Activated gamma-delta T cell (primary cell): ENCODE results near the gene JADE2.

Experiments used
- DNase-seq: peaks from one replicate; lab custom pipeline; 2025; lab: John Stamatoyannopoulos, UW

JADE2 gene

DNA sequence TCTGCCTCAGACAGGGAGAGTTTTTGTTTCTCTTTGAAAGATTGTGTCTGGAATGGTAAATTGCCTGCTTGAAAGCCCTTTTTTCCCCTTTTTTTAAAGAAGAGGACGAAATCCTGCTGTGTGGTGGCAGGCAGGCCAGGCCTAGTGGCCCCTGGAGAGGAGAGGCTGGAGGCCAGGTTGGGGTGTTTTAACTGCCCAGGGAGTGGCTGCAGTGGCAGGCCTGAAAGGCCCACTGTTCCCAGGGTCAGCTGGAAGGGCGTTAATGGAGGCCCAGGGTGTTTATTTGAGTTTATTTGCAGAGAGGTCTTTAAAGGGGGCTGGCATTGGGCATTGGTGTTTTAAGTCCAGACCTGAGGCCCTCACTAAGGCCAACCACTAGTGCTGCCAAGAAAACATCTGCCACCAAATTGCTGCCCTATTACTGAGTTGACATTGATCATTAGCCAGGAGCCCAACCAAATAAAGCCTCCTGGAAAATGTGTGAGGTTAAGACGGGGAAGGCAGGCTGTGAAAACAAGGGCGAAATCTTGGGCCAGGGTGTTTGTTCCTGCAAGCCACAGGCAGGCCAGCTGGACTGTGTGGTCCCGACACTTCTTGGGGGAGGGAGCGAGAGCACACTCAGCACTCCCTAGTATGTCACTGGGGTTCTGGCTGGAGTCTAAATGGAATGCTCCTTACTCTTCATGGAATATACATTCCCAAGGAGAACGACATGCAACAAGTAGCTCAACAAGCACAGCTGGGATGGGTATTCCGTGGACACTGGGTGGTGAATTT, 5.0 kb downstream of the JADE2 start:
- no peak for DNase-seq

DNA sequence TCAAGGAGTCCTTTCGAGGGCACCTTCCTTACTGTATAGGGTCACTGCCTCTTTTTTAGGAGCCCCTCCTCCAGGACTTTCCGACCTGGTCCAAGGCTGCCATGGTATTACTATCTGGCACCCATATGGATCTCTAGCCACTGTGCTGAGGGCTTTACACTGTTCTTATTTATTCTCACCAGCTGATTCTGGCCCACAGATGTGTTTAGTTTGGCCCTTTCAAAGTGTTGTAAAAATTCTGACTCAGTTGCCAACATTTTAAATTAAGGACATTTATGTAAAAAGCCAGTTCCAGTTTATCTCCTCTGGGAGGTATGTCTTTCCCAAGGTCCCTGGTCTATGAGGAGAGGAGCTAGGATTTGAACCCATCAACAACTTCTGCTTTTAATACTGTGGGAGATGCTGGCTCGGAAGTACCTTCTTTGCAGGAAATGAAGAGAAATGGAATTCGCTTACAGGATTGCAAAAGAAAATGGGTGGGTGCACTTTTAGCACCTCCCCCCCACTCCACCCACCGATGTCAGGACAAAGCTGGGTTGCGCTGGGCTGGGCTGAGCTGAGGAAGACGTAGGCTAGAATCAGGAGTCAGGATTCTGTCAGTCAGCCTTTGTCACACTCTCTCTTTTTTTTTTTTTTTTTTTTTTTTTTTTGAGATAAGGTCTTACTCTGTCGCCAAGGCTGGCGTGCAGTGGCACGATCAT, 7.8 kb downstream of the JADE2 start:
- DNase-seq = no peak

DNA sequence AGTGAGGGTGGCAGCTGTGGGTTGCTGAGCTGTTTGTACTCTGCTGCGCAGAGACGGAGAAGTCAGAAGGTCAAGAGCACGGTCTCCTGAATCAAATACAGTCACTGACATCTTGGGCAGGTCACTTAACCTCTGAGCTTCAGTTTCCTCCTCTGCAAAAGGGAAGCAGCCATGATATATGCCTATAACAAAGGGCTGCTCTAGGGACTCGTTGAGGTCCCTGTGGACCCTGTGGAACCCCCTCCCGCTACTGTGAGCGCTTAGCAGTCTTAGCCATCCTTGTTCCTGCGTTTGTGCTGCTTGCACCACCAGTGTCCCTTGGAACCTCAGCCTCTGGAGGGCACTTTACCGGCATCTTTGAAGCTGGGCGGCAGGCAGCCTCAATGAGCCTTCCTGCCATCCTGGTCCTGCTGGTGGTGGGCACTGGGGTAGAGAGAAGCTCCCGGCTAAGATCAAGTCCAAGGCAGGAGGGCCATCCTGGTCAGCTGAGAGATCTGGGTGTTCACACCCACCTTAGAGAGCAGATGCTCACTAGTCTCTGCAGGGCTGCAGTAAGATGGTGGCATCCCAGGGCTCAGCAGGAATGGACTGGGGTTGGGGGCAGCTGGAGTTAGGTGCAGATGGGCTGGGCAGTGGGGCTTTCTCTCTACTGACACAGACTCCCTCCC, 8.7 kb downstream of the JADE2 start:
- DNase-seq = no peak

DNA sequence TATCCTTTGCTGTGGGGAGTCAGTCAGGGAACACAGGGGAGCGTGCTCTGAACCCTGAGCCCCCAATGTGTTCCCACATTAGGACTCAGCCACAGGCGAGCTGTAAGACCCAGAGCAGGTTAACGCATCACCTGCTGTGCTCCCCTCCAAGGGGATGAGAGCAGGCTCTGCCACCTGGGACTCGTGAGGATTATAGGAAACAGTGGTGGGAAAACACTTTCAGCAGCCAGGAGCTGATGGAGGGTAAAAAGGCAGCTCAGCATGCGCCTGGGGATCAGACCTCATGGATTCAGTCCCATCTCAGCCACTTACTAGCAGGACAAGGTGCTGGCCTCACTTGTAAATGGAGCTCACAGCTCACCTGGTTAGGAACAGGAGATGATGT, 9.2 kb downstream of the JADE2 start:
- DNase-seq = no peak

DNA sequence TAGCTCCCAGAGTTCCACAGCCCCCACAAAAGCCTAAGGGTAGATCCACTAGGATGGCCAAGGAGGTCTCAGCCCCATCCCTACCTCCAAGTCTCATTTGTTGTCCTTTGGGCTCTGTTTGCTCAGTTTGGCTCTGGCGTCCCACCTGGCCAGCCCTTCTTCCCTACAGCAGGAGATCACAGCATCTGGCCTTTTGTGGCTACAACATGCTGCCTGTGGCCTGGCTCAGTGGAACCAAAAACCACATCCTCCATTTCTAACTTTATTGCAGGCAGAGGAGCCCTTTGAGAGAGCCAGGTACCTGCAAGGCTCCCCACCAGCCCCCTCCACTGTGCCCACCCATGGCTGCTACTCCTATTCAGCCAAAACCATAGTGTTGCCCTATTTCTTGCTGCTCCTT, 11.4 kb downstream of the JADE2 start:
- no peak for DNase-seq

DNA sequence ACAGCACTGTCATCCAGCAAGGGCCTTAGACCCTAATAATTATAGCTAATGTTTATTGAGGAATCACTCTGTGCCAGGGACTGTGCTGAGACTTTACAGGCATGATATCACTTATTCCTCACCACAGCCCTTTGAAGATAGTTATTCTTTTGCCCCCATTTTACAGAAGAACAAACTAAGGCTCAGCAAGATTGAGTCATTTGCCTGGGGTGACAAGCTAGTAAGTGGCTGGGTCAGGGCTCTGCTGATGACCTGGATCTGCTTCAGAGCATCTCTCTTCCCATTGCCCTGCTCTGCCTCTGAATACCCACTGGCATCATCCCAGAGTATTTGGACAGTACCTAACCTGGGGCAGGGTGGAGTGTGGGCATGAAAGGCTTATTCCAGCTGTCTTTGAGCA, 11.8 kb downstream of the JADE2 start:
- DNase-seq = no peak

DNA sequence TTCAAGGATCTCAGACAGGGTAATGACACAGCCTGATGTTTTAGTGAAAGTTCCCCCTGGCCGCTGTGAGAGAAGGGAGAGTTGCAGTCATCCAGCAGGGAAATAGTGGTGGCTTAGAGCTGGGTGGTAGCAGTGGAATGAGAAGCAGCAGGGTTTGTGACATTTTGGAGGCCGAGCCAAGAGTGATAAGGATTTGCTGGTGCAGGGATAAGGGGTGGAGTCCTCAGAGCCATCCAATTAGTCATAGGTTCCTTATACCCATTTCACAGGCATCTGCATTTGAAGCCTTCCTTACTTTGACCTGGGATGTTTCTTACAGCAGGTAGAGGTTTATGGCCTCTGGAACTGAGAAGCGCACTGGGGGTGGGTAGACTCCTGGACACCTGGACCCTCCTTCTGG, 12.8 kb downstream of the JADE2 start:
- no peak for DNase-seq

DNA sequence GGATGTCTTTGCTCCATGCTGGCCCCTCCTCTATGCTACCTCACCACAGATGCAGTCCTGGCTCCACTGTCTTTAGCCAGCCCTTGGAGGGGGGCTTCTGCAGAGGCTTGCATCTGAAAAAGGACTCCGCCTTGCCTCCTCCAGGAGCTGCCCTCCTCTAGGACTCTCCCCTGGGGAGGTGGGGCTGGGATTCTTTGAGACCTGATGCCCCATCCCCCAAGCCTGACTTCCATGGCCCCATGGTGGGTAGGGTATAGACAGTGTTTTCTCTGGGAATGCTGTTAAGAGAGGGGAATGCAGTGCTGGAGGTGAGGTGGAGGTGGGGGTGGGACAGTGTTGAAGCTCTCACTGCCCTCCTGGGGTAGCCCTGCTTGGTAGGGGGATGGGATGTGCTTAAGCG, 14.3 kb downstream of the JADE2 start:
- DNase-seq = no peak

DNA sequence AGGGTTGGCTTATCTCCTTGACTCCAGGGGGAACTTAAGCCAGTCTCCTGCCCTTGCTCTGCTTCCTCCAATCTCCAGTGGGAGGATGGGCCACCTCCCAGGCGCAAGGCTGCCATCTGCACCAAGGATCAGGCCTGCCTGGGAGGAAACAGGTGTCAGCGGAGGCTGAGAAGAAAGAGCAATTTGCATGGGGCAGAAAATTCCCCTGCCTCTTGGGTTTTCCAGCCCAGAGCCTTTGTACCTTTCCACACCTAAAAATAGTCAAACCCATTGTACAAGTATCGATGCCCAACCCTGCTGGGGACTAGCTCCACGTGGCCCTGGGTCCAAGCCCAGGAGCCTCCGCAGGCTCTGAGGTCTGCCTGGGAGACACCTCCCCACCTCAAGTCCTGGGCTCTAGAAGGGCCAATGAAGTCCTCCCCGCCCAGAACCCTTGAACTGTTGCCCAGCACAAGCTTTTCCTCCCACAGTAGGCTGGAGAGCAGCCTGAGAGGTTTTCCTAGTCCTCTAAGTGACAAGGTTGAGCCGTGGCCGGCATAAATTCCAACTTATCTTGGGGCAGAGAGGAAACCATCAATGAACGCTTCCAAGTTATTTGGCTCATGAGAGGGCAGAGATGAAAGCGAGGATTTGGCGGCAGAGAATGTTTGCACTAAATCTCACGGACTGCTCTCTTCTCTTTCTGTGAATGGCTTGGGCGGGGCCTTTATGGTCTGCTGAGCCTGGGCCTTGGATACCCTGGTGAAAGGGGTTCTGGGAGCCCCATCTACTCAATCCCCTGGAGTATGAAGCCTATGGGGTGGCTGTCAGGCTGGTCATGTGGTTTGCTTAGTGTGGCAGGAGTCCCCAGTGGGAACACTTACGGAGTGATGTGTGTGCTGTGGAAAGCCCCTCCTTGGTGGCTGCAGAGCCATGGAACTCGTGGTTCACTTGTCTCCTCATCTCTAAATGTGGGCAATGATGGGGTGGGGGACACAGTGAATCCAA, 15.6 kb downstream of the JADE2 start:
- no peak for DNase-seq

DNA sequence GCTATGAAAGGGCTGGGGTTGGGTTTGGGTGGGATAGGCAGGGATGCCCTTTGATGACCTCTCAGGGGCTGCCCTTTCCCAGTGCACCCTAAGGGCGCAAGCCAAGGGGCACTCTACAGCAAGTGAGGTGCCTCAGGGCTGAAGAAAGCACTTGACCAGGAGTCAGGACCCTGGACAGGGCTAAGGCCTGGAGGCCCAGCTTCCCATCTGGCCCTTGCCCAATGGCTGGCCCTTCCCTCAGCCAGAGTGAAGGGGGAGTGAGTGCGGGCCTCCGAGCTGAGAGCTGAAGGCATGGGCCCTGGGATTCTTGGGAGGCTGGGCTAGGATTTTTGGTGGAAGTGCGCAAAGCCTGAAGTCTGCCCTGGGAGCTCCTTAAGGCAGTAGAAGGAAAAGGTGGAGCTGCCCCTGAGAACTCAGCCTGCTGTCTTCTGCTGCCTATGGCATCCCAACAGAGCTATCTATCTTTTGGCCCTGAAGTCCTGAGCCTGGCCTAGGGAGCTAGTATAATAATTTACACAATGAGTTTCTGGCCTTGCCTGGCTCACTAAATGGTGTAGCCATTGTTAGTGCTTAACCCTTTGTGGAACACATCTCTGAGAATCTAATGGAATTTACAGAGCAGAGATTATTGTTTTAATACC, 16.4 kb downstream of the JADE2 start:
- no peak for DNase-seq

DNA sequence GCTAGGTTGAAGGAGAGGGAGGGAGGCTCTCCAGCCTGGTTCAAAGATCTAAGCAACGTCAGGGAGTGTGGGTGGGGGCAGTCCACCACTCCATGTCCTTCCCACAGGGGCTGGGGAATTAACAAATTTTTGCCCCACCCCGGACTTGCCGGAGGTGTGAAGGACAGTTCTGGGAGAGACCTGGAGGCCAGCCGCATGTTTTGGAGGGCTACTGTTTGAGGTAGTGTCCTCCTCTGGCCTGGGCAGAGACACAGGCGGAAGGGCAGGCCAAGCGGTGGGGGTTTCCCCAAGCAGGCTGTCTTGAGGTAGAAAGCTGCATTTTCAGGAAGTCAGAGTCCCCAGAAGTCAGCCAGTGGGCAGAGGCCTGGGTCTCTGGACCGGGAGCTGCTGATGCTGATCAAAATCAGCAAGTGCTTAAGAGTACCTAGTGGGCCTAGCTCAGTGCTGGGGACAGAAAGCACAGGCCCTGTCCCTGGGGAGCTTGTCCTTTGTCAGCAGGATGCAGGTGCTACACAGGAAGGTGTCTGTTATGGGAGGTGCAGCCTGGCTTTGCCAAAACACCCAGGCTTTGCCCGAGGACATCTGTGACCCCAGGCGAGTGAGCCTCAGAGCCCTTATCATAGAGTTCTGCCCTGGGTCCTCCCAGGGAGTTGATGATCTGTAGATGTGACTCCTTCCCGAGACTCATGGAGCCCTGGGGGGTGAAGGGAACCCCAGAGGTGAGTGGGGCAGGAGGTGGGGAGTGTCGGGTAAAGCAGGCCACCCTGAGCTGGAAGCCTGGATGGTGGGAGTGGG, 18.5 kb downstream of the JADE2 start:
- no peak for DNase-seq

DNA sequence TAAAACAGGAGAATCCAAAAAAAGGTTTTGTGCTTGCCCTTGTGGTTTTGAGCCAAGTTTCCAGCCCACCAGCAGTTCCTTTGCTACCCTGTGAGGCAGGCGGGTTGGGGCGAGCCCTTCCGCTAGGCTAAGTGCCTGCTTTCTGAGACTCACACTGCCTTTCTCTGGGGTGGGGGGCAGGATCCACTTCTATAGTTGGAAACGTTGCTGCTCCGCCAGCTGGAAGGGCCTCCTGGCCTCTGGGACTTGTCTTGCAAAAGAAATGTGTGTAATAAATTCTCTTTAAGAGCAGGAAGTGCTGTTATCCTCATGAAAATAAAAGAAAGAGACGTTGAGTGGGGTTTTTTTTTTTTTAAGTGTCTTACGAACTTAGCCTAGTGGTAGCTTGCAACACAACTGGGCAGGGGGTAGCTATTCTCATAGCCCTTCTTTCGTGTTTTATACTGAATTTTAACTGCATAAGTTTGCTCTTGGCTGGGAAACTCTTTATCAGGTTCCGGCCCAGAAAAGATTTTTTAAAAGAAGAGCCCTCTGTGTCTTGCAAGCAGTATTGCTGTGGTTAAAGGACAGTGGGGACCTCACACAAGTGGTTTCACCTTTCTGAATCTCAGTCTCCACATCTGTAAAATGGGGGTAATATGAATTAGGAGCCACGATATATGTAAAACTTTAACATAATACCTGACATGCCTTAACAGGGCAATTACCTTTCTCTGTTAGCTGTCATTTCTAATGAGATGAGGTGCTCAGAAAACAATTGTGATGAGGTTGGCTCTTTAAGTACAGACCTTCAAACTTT, 19.8 kb downstream of the JADE2 start:
- no peak for DNase-seq

DNA sequence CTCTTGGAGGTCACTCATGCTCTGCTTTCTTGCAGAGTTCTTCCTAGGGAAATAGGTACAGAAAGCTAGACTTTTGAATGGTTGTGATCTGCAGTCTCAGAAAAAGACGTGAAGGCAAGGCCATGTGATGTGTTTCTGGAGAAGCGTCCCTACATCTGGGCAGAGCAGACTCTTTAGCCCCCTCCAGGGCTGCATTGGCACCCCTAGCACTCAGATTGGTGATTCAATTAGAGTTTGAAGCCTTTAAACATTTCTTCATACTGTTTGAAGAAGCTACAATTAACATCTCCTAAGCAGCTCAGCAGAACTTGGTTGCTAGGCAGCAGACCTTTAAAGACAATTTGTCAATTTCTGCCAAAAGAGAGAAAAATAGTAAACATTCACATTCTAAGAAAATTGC, 21.6 kb downstream of the JADE2 start:
- no peak for DNase-seq

DNA sequence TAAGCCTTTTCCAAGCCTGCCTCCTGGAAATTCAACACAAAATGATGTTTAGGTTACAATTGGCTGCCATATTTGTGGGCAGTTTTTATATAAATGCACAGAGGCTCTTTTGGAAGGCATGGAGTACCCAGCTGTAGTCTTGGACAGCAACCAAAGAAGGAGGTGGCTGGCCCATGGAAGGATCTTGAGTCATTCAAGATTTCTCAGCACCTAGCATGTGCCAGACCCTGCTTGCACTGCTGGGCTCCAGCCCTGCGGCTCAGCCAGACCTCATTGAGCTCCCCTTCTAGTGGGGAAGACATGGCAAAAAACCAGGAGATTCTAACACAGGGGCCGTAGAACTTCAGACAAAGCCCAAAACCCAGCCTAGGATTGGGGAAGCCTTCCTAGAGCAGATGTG, 22.1 kb downstream of the JADE2 start:
- DNase-seq = no peak

DNA sequence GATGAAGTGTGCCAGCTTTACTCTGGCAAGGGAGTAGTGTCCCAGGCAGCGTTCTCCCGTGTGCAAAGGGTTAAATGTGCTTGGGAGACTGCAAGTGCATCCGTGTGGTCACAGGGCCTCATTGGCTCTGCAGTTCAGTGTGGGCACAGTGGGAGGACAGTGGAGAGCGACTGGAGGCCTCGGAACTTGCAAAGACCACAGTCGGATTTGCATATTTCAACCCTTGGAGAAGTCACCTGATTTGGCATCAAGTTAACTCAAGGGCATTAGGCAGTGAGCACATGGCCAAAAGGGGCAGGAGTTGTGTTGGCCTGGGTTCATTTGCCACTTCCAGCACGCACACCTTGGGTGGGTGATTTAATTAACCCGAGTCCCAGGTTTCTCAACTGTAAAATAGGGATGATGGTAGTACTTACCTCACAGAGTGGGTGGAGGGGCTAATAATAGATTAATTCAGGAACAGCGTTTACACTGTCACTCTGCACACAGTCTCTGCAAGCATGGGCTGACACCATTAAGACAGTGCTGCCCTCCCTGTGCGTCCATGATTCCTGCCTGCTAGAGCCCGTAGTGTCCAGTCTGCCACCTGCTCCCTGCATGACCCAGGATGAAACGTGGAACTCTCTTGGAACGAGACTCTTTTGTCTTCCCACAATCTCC, 22.7 kb downstream of the JADE2 start:
- no peak for DNase-seq

DNA sequence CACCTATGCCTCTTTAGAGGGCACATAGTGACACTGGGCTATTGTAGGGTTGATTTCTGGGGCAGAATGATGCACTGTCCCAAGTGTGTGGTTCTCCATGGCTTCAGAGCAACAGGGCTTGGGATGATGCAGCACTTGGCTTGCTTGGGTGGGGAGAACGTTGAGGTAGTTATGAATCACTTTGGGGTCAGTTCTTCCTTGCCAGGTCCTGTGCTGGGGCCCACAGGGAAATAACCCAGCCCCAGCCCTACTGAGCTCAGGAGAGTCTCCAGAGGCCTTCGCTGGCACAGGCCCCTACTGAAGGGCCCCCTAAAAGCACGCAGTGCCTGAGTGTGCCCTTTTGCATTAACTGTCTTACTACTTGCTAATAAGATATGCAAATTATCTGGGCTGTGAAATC, 24.2 kb downstream of the JADE2 start:
- no peak for DNase-seq

DNA sequence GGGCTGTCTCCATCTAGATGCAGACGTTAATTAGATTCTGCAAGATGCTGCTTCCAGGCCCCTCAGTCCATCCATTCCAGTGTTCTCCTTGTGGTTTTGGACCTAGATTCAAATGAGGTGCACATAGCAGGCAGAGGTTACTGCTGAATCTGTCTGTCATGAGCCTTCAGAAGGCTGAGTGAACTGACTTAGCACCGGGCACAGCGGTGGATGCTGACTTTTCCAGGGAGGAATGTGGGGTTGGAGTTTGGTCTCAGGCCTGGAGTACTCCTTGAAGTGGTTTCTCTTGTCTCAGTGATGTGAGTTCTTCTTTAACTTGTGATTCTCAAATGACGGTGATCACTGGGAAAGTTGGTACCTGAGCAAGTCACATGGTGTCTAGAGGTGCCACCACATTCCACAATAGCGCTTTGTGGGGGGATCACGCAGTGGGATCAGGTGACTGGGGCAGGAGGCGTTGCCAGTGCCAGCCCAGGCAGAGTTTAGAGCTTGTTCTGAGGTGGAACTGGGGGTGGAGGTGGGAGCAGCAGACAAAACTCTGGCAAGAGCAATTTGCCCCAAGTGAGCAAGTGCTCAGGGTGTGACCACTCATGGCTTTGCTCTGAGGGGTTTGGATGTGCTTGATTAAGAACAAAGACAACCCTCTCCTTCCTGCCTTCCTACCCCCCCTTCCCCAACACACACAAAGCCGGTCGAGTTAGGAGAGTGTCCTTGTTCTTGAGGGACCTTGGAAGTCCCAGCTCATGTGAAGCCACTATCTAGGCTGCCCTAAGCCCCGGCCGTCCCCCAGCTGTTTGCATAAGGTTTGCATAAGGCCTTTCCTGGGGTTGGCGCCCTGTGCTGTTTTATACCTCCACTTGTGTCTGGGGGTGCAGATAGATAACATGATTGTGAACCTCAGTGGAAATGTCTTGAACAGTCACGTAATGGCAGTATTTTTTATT, 25.1 kb downstream of the JADE2 start:
- no peak for DNase-seq

DNA sequence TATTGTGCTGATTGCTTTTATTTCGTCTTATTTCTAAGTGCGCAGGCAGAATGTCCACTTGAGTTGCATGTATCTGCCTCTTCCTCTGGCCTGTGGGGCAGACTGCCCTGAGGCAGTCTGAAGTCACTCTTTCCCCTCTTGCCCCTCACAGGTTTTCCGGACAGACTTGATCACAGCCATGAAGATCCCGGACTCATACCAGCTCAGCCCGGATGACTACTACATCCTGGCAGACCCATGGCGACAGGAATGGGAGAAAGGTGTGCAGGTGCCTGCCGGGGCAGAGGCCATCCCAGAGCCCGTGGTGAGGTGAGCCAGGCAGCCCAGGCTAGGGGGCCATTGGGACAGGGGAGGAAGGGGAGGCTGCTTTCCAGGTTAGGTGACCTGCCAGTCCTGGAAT, 26.4 kb downstream of the JADE2 start:
- no peak for DNase-seq
